ENCODE results near the gene USP40. TPM values are rescaled to one million over a fixed set of nuclear protein-coding genes. Genes with fewer than 3 reads are reported as not detected.

Gene USP40
- total and polyA plus RNA-seq, 2 of the 8 experiments (the other 6 are each of a cell fraction or from before 2014, with no cell fraction given) = 12.0 to 15.7 TPM

DNA sequence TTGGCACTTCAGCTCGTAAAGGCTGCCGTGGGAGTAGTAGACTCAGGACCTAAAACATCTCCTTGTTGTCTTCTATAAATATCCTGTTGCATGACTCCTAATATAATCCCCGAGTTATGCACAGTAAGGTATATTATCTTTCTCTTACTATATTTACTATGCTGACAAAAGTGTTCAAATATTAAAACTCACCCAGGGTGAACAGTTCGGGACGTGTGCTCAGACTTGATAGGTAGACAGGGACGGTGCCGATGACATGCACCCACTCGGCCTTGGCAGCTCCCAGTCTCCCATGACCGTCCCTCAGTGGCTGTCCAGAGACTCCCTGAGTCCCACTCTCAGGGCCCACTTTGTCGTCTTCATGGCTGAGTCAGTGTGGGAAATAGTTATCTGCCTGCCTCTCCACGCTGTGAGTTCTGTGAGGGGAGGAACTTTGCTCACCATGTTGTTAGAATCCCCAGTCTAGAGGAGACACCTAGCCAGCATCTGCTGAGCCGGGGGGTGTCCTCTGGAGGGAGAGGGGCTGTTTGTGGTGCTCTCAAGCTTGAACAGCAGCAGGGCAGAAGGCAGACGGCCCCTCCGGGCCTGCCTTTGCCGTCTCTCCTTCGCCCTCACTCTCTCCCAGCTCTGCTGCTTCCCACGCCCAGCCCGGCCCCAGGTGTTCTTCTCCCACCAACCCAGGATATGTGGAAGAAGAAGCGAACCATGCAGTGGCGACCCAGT is 137.2 kb downstream of the USP40 start:
- Histone ChIP-seq H3K79me2 (ENCODE audit: control insufficient read depth in 1 of 2, insufficient read depth in 2 of 2, low read length in 2 of 2) (0 out of 4 replicates have a peak, but pooled peaks cover 0 to 2% of the 10 kb centered on the region in 2 experiments), H2BK15ac (ENCODE audit: low read length) (no peak overlapping the region), H3K36me3 (ENCODE audit: control insufficient read depth in 2 of 4, insufficient read depth in 4 of 4, low read length in 3 of 4) (0 out of 8 replicates have a peak, but pooled peaks cover 0 to 2% (median 0%) of the 10 kb centered on the region in 4 experiments), H3K27me3 (replicated peaks in 1 of 4; ENCODE audit: control insufficient read depth in 3 of 4, extremely low read depth in 1 of 4, insufficient read depth in 3 of 4, low read length in 3 of 4) (no peaks in the 10 kb centered on the region), H3K27ac (ENCODE audit: low read depth, low read length) (no peak overlapping the region), H3K56ac (replicated peaks; ENCODE audit: insufficient read length, low read depth, low read length) (no peak overlapping the region), H3K18ac (ENCODE audit: extremely low read depth, low read length) (no peak overlapping the region), H2AFZ (ENCODE audit: low read length) (no peak overlapping the region), H4K20me1 (replicated peaks in 1 of 2; ENCODE audit: control insufficient read depth in 1 of 2, insufficient read depth in 2 of 2, low read length in 2 of 2) (peaks cover 0 to 2% of the 10 kb centered on the region in 2 experiments), H4K91ac (replicated peaks; ENCODE audit: insufficient read length, low read length) (no peak overlapping the region), H2BK12ac (ENCODE audit: low read depth, low read length) (no peak overlapping the region), H3K14ac (ENCODE audit: insufficient read length) (no peak overlapping the region), H3K9ac (replicated peaks in 1 of 4; ENCODE audit: extremely low read depth in 1 of 4, low read depth in 3 of 4, low read length in 3 of 4) (no peak overlapping the region), H3K4me3 (ENCODE audit: extremely low read depth in 1 of 4, insufficient read depth in 2 of 4, low read depth in 3 of 4, low read length in 4 of 4) (no peak overlapping the region), H2AK5ac (ENCODE audit: low read depth, low read length) (no peak overlapping the region), H4K8ac (ENCODE audit: extremely low read depth, insufficient read depth, low read length) (0 out of 2 replicates have a peak overlapping the region, but pooled peaks have one; percentile 41), H3K23ac (ENCODE audit: insufficient read length) (no peak overlapping the region), H3K4me1 (replicated peaks in 1 of 4; ENCODE audit: control insufficient read depth in 3 of 4, insufficient read depth in 4 of 4, low read length in 3 of 4) (no peaks in the 10 kb centered on the region), H2BK5ac (ENCODE audit: low read depth, low read length) (no peak overlapping the region), H3K4ac (replicated peaks; ENCODE audit: insufficient read length, low read depth, low read length) (no peak overlapping the region), H2BK20ac (ENCODE audit: low read length) (no peak overlapping the region), H3K9me3 (ENCODE audit: insufficient read depth in 2 of 2, low read depth in 1 of 2, low read length in 1 of 2) (peaks cover 0 to 2% of the 10 kb centered on the region in 2 experiments; a peak in 3 of 4 replicates), H3K4me2 (ENCODE audit: insufficient read depth in 1 of 2, low read depth in 2 of 2, low read length in 2 of 2) (no peak overlapping the region), H4K5ac (ENCODE audit: insufficient read length, low read depth, low read length) (no peak overlapping the region), H3K23me2 (ENCODE audit: low read depth, low read length) (no peaks in the 10 kb centered on the region; the same call in 1 of the 2 replicates), H2BK120ac (replicated peaks; ENCODE audit: low read depth, low read length) (no peak overlapping the region), H3K79me1 (ENCODE audit: low read depth, low read length) (peaks cover 4% of the 10 kb centered on the region)
- FAIRE-seq = no peak
- ChIA-PET CTCF (ENCODE audit: partially characterized antibody) (interaction anchor here (1.3 to 1.4 kb wide), 2 partner anchors 14 to 19 kb away, joined by 3 to 5 read pairs; no protein-coding TSS in a partner anchor), POLR2A (ENCODE audit: partially characterized antibody) (interaction anchor here (1.1 kb wide), 1 partner anchor 10 kb away, joined by 3 read pairs; no protein-coding TSS in a partner anchor)
- no peak for TF ChIP-seq MAFK (IDR thresholded peaks at IDR 0.05; ENCODE audit: low read depth, low read length)
- TF ChIP-seq RXRA (IDR thresholded peaks at IDR 0.05; ENCODE audit: insufficient read depth, low read depth, low read length) = no peak
- 89% methylated on average over 20 of the region's 20 CpGs; no CpG with 5 or more reads in 1 of the 2 experiments for WGBS, 2 experiments (ENCODE audit: extremely low coverage in 1 of 2, insufficient coverage in 1 of 2, insufficient read length in 1 of 2, insufficient replicate concordance in 2 of 2, low coverage in 1 of 2, low lambda C conversion rate in 2 of 2, missing lambda C conversion rate in 1 of 2)
- DNase-seq (ENCODE audit: low read depth in 1 of 2, low spot score in 2 of 2) = no peak
